Fibroblast of the conjunctiva (primary cell): ENCODE results near the gene SETD9.

Experiments used
- DNase-seq: peaks from one replicate; pipeline ENCODE4 v3.0.0-alpha.2; 2010; ENCODE audit warnings: low read depth

SETD9 gene

GRCh38 chr5:56909294-56910209 is at the start of gene SETD9:
SETD9 (plus strand) TSS chr5:56909596; CDS start chr5:56909646, 50 bp downstream.
- peak; percentile 94 for DNase-seq

DNA sequence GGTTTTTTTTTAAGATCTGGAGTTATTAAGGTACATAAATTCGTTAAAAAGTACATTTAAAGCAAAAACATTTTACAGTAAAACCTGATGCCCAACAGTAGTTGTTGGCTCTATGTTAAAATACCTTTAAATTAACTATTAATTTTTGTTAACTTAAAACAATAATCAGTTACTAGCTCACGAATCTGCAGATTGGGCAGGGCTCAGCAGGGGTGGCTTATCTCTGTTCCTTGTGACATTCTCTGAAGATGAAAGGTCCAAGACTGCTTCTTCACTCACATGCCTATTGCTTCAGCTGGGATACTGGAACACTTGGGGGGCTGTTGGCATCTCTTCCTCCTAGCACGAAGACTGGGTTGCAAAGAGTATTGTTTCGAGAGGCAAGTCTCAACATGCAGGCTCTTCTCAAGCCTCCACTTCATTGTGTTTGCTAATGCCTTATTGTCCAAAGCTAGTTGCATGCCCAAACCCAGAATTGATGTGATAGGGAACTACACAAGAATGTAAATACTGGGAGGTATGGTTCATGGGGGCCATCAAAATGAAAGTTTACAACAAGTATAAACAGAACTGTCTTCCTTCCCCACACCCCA is 47.4 kb upstream of the SETD9 start:
- DNase-seq: no peak

DNA sequence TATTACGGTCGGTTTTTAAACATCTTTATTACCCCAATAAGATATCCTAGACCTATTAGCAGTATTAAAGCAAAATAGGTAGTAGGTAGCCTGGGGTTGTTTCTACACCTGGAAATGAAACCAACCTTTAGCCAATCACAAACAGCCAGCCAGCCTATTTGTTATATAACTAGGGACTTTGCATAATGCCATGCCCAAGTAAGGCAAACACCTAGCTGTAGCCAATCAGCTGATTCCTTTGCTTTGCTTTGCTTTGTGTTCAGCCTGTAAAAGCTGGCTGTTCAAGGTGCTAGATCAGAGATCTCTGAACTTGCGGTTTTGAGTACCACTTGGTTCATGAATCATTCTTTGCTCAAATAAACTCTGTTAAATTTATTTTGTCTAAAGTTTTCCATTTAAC is 46.5 kb upstream of the SETD9 start:
- no peak for DNase-seq

DNA sequence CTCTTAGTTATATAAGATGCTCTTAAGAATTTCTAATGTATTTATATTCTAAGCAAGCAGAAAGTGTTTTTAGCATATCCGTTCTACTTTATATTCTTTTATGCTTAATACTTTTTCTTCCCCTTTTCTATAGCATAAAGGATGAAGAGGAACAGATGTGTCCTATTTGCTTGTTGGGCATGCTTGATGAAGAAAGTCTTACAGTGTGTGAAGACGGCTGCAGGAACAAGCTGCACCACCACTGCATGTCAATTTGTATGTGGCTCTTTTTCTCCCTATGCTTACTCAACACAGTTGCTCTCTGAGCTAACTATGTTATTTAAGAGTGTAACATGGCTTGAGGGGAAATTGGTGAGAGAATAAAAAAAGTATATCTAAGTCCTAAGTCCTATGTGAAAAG is 37.6 kb upstream of the SETD9 start:
- no peak for DNase-seq

GRCh38 chr5:56873056-56873455 is 36.3 kb upstream of the SETD9 start:
- no peak for DNase-seq

DNA sequence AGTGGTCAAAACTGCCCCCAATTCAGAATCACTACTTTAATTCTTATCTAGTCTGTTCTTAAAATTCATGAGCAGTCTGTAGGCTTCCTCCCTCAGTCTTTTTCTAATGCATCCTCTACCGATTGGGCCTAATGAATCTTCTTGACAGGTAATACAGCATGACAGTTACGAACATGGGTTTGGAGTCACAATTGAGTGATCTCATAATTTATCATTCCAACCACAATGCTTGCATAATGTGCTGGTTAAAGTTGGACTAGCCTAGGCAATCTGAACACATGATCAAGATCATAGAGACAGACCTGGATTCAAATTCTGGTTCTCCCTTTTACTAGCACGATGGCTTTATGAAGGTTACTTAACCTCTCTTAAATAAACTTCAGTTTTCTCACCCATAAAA is 33.1 kb upstream of the SETD9 start:
- no peak for DNase-seq

DNA sequence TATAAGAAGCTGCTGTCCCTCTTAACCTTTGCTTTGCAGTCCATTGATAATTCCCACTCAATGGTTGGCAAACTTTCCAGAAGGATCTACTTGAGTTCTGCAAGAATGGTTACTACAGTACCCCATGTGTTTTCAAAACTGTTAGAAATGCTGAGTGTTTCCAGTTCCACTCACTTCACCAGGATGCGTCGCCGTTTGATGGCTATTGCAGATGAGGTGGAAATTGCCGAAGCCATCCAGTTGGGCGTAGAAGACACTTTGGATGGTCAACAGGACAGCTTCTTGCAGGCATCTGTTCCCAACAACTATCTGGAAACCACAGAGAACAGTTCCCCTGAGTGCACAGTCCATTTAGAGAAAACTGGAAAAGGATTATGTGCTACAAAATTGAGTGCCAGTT is 27.8 kb upstream of the SETD9 start:
- no peak for DNase-seq

GRCh38 chr5:56893251-56893951 is 16.0 kb upstream of the SETD9 start:
- DNase-seq: no peak

DNA sequence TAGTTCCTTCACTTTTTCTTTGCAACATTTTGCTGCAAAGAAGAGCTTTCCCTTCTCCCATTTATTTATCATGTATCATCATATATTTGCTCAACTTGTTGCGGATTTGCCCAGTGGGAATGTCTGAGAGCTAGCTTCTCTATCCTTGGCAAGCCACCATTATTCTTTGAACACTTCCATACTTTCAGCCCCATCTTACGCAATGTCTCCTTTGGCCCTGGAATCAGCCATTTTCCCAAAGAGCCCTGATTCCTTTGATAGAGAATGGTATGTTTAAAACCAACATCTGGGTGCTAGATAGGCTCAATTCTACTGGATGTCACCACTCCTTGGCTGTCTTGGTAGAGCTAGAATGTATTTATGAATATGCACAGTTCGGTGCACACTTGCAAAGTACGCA is 12.6 kb upstream of the SETD9 start:
- no peak for DNase-seq

DNA sequence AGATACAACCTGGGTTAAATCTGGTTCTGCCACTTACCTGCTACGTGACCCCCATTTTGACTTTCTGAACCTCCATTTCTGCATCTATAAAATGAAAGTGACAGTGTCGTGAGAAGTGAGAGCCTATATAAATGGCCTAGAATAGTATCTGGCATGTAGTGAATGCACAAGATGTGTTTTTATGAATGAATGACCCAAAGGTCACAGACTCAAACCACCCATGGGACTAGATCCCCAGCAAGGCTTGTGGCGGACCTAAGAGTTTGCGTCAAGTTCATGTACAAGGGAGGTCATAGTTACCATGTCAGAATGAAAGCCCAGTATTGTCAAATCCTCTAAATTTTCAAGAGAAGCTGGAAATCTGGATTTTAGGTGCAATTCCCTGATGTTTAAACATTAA is 11.2 kb upstream of the SETD9 start:
- no peak for DNase-seq

- DNase-seq: no peak
Measured at GRCh38 chr5:56900395-56900794, 9.0 kb upstream of the SETD9 start.

DNA sequence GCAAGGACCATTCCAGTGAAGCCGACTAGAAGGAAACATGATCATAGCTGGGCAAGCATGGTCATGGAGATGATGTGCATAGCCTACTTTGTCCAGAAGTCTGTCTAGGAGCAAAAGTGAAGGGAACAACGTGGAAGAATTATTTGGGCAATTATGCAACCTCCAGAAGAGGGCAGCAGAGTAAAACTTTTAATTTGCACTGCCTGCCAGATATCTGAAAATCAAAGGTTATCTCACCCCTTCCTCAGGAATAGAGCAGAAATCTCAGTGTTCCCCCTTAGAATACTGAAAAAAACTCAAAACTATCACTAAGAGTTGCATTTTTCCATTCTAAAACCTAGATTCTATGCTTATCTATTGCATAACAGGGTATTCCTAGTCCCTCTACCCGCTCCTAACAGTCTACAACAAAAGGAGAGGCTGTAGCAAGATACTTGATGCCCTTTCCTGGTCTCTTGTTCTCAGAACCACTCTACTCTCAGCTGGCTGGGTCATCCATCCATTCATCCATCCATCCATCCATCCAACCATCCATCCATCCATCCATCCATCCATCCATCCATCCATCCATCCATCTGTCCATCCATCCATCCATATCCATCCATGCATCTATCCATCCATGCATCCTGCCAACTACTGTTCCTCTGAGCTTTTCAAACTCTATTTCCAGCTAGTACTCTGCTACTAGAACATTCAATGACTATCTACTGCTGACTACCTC is 8.4 kb upstream of the SETD9 start:
- peak; percentile 32 for DNase-seq

DNA sequence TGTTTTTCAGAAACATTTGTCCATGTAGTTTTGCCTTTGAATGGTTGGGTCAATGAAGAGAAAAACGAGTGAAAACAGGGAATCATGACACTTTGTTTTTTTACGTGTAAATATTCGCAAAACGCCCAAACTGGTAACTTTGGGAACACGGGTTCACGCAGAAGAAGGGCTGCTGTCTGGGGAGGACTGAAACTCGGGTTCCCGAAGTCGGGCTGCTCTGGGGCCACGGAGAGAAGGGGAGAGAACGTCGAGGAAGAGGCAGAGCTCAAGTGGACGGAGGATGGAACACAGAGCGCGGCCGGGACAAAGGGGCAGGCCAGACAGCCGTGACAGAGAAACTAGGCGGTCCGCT is 478 bp upstream of the SETD9 start:
- DNase-seq: no peak

- DNase-seq: peak; percentile 3
Measured at GRCh38 chr5:56910210-56910965, 992 bp downstream of the SETD9 start.

DNA sequence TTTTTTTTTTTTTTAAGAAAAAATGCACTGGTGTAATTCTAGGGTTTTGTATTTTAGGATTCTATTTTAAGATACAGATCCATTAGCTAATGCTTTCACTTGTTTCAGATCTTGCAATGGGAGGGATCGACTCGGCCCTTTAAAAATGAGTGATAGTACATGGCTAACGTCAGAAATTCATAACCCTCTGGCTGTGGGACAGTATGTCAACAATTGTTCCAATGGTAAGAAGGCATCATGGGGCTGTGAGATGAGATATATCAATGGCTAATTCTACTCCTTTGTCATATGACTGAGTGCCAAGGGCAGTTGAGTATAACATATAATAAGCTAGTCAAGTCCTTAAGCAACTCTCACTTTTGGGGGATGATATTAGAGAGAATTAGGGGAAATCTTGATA is 4.4 kb downstream of the SETD9 start:
- DNase-seq: no peak

- no peak for DNase-seq
Measured at GRCh38 chr5:56914678-56915077, 5.3 kb downstream of the SETD9 start.

- no peak for DNase-seq
Measured at GRCh38 chr5:56917534-56917933, 8.1 kb downstream of the SETD9 start.

DNA sequence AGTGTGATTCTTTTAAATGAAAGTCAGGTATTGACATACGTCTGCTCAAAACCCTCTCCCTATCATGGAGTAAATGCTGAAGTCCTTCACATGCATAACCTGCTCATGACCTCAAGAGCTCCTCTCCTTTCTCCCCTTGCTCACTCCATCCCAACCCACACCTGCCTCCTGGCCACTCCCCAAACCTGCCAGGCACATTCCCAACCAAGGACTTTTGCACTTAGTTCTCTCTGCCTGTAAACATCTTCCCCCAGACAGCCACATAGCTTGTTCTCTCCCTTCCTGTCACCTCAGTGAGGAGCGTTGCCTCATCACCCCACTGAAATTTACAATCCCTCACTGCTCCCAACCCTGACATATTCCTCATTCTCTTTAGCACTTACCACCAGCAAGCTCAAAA is 8.7 kb downstream of the SETD9 start:
- DNase-seq: no peak

- DNase-seq: no peak
Measured at GRCh38 chr5:56919942-56920662, 10.7 kb downstream of the SETD9 start.

- DNase-seq: no peak
Measured at GRCh38 chr5:56922922-56923321, 13.5 kb downstream of the SETD9 start.

DNA sequence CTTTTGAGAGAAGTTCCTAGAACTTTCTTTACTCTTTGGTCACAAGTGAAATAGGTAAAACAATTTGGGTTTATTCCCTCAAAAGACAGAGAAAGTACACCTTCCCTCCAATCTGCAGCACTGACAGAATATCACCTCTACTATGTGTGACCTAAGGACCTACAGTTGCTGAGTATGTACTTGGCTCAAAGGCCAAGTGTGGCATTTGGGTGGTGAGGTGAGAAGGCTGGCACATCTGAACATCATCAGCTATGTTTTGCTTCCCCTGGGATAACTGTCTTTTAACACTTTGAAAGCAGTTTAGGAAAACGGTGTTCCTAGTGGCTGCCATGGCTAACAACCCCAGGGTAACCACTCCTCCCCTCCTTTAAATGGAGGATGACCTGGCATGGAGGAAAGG is 24.9 kb downstream of the SETD9 start:
- DNase-seq: no peak
